KMS-11 (cell line): ENCODE data around the gene TMEM82.

ENCODE experiments used
- H2AFZ ChIP-seq: fragments of 200-600 bp; sonication (generic); 2 replicates; pipeline ENCODE4 v1.6.1; 2016; ENCODE audit warnings: antibody characterized with exemption, mixed run types, low read depth
- H3K27ac ChIP-seq: fragments of 200-600 bp; sonication (generic); 2 replicates; pipeline ENCODE4 v1.6.1; 2016; ENCODE audit warnings: mild to moderate bottlenecking, mixed run types
- H3K27me3 ChIP-seq: fragments of 200-600 bp; sonication (generic); 2 replicates; pipeline ENCODE4 v1.6.1; 2017; ENCODE audit warnings: mild to moderate bottlenecking, low read depth, mixed run types, moderate library complexity; ENCODE audit not compliant: insufficient read depth
- H3K36me3 ChIP-seq: fragments of 200-600 bp; sonication (generic); 2 replicates; pipeline ENCODE4 v1.6.1; 2017; ENCODE audit warnings: mild to moderate bottlenecking, mixed run types; ENCODE audit not compliant: insufficient read depth
- H3K4me1 ChIP-seq: fragments of 200-600 bp; sonication (generic); 2 replicates; pipeline ENCODE4 v1.6.1; 2016; ENCODE audit warnings: mild to moderate bottlenecking, low read depth, mixed run types; ENCODE audit not compliant: poor library complexity, severe bottlenecking
- H3K4me2 ChIP-seq: fragments of 200-600 bp; sonication (generic); 2 replicates; pipeline ENCODE4 v1.7.0; 2016; ENCODE audit warnings: mild to moderate bottlenecking, mixed run types
- H3K4me3 ChIP-seq: fragments of 200-600 bp; sonication (generic); IDR thresholded peaks from 2 replicates; pipeline ENCODE4 v1.6.1; 2017; ENCODE audit warnings: low read depth, low read length, mixed read lengths; ENCODE audit not compliant: insufficient read depth
- H3K79me2 ChIP-seq: fragments of 200-600 bp; sonication (generic); 2 replicates; pipeline ENCODE4 v1.6.1; 2016; ENCODE audit warnings: low read depth, mixed run types; ENCODE audit not compliant: insufficient read depth
- H3K9ac ChIP-seq: fragments of 200-600 bp; sonication (generic); 2 replicates; pipeline ENCODE4 v1.6.1; 2016; ENCODE audit warnings: mild to moderate bottlenecking, mixed run types
- H4K20me1 ChIP-seq: fragments of 200-600 bp; sonication (generic); 2 replicates; pipeline ENCODE4 v1.6.1; 2016; ENCODE audit warnings: mild to moderate bottlenecking, mixed run types; ENCODE audit not compliant: insufficient read depth
- CTCF ChIP-seq: fragments of 200-600 bp; sonication (generic); conservative IDR thresholded peaks from 2 replicates; pipeline ENCODE4 v1.6.1; 2017; ENCODE audit warnings: low read depth, mild to moderate bottlenecking, antibody characterized with exemption, low read length, moderate library complexity, mixed read lengths

TMEM82 gene

DNA sequence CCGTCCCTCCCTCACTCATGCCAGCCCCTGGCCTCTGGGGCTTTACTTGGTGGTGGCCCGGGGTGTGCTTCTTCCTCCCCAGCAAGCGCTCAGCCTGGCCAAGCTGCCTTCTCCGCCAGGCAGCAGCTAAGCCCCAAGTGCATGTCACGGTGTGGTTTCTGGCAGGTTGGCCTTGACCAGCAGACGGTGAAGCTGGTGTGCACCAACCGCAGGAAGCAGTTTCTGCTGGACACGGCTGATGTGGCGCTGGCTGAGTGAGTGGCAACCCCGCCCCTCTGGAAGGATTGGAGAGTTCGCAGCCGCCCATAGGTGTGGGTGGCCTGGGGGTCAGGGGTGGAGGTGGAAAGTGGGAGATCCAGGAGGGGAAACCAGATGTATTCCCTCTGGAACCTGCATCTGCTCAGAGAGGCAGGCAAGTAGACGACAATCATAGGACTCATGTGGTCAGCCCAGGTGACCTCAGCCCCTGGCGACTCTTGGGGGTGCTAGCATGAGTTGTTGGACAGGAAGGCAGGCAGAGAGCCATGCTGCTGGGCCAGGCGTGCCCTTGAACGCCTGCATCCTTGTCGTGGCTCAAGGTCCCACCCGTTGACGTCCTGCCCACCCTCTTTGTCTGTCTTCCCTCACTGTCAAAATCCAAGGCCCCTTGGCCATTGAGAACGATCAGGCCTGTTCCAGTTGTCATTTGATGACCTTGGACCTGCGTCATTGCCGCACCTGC lies 13.2 kb upstream of the TMEM82 start:
- no peak for TF ChIP-seq CTCF
- H3K79me2 ChIP-seq, result no peaks in the 10 kb centered on the region
- H3K36me3 ChIP-seq, result 0 out of 2 replicates have a peak, but pooled peaks cover 4% of the 10 kb centered on the region
- H3K4me1 ChIP-seq, result no peaks in the 10 kb centered on the region
- H4K20me1 ChIP-seq, result no peaks in the 10 kb centered on the region
- no peak overlapping the region for H3K4me2 ChIP-seq
- H3K4me3 ChIP-seq, result no peak overlapping the region
- no peak overlapping the region for H3K27ac ChIP-seq
- no peaks in the 10 kb centered on the region for H3K27me3 ChIP-seq
- H2AFZ ChIP-seq, result no peak overlapping the region
- H3K9ac ChIP-seq, result no peak overlapping the region

DNA sequence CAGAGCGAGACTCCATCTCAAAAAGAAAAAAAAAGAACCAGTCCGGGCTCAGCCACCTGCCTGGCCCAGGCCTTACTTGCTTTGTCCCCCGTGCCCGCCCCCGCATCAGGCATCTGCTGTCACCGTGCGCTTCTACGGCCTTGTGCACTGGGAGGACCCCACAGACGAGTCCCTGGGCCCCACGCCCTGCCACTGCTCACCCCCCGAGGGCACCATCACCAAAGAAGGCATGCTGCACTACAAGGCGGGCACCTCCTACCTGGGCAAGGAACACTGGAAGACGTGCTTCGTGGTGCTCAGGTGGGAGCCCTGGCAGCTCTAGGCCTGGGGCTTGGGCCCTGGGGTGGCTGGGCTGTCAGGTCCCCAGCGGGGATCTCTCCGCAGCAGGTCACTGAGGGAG lies 11.9 kb upstream of the TMEM82 start:
- Histone ChIP-seq H3K4me3 (no peak overlapping the region), H3K79me2 (no peaks in the 10 kb centered on the region), H4K20me1 (no peaks in the 10 kb centered on the region), H3K27ac (no peak overlapping the region), H3K4me2 (no peak overlapping the region), H3K4me1 (no peaks in the 10 kb centered on the region), H3K27me3 (no peaks in the 10 kb centered on the region), H3K36me3 (0 out of 2 replicates have a peak, but pooled peaks cover 4% of the 10 kb centered on the region), H3K9ac (no peak overlapping the region), H2AFZ (no peak overlapping the region)
- TF ChIP-seq CTCF, result no peak

DNA sequence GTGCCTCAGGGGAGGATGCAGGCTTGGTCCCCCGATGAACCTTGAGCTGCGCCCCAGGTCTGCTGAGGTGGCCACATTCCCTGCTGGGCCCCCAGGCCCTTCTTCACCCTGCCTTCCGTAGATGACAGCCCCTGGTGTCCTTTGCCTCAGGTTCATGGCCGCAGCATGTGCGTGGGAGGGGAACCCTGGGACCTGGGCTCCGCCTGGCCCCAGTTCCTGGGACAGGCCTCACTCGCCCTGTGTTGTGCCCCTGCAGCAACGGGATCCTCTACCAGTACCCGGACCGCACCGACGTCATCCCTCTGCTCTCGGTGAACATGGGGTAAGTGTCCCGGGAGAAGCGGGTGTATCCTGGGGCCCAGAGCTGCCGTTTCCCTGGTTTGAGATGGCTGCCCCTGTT lies 11.4 kb upstream of the TMEM82 start:
- Histone ChIP-seq H3K79me2 (no peaks in the 10 kb centered on the region), H2AFZ (no peak overlapping the region), H3K4me2 (no peak overlapping the region), H3K4me3 (no peak overlapping the region), H4K20me1 (no peaks in the 10 kb centered on the region), H3K9ac (no peak overlapping the region), H3K27ac (no peak overlapping the region), H3K4me1 (no peaks in the 10 kb centered on the region), H3K36me3 (0 out of 2 replicates have a peak, but pooled peaks cover 4% of the 10 kb centered on the region), H3K27me3 (no peaks in the 10 kb centered on the region)
- no peak for TF ChIP-seq CTCF

- H3K79me2 ChIP-seq, result no peaks in the 10 kb centered on the region
- H3K4me1 ChIP-seq, result no peaks in the 10 kb centered on the region
- no peaks in the 10 kb centered on the region for H4K20me1 ChIP-seq
- H3K36me3 ChIP-seq, result 0 out of 2 replicates have a peak, but pooled peaks cover 4% of the 10 kb centered on the region
- H3K27ac ChIP-seq, result no peak overlapping the region
- TF ChIP-seq CTCF, result no peak
- H3K4me2 ChIP-seq, result no peak overlapping the region
- no peak overlapping the region for H3K9ac ChIP-seq
- H3K27me3 ChIP-seq, result no peaks in the 10 kb centered on the region
- H3K4me3 ChIP-seq, result no peak overlapping the region
- no peak overlapping the region for H2AFZ ChIP-seq
These were observed 10.3 kb upstream of the TMEM82 start for GRCh38 chr1:15731735-15732685.
